H1 (cell line): ENCODE measurements around the gene SUGP1. TPM values are rescaled to one million over a fixed set of nuclear protein-coding genes. Genes with fewer than 3 reads are reported as not detected.
A peak's percentile ranks its signal among the peaks of the same experiment; 100 is the strongest.

Experiments used
- CTCF ChIA-PET: fragments of 300-600 bp; sonication (Branson Sonifier 250); formaldehyde crosslinking; loops from one replicate; lab custom pipeline; 2021; ENCODE audit not compliant: partially characterized antibody; lab: Charles Lee
- POLR2A ChIA-PET: fragments of 300-600 bp; sonication (Branson Sonifier 250); formaldehyde crosslinking; loops from one replicate; lab custom pipeline; 2021; ENCODE audit warnings: inconsistent platforms; ENCODE audit not compliant: partially characterized antibody; lab: Charles Lee
- DNase-seq, 2 experiments: peaks; one replicate each; pipeline versions ENCODE4 v3.0.0 to v3.0.0-alpha.2; 2010 to 2022; ENCODE audit warnings: low spot score in 2 of 2, low read depth in 1 of 2, mixed read lengths in 1 of 2
- FAIRE-seq: peaks from 2 replicates; lab custom pipeline; 2011; peaks lifted over from hg19 to GRCh38; lab: Jason Lieb, UNC
- H2AFZ ChIP-seq: 2 replicates; pipeline ENCODE4 v1.8.1; 2012; ENCODE audit warnings: low read length, inconsistent platforms
- H2AK5ac ChIP-seq: 2 replicates; pipeline ENCODE4 v1.6.1; 2013; ENCODE audit warnings: low read depth, low read length
- H2BK120ac ChIP-seq: replicated peaks from 2 replicates; pipeline ENCODE3; 2013; ENCODE audit warnings: low read depth, low read length, inconsistent platforms
- H2BK12ac ChIP-seq: 2 replicates; pipeline ENCODE4 v1.6.1; 2013; ENCODE audit warnings: low read depth, low read length
- H2BK15ac ChIP-seq: 2 replicates; pipeline ENCODE4 v1.6.1; 2013; ENCODE audit warnings: low read length
- H2BK20ac ChIP-seq: 2 replicates; pipeline ENCODE4 v1.6.1; 2013; ENCODE audit warnings: low read length
- H2BK5ac ChIP-seq: 2 replicates; pipeline ENCODE4 v1.6.1; 2013; ENCODE audit warnings: low read depth, low read length
- H3K14ac ChIP-seq: 2 replicates; pipeline ENCODE4 v1.6.1; 2013; ENCODE audit warnings: inconsistent platforms; ENCODE audit not compliant: insufficient read length
- H3K18ac ChIP-seq: 2 replicates; pipeline ENCODE4 v1.6.1; 2013; ENCODE audit warnings: low read length; ENCODE audit errors: extremely low read depth
- H3K23ac ChIP-seq: 2 replicates; pipeline ENCODE4 v1.6.1; 2013; ENCODE audit warnings: inconsistent platforms; ENCODE audit not compliant: insufficient read length
- H3K23me2 ChIP-seq: 2 replicates; pipeline ENCODE4 v1.6.1; 2013; ENCODE audit warnings: low read depth, low read length
- H3K27ac ChIP-seq: 2 replicates; pipeline ENCODE4 v1.6.1; 2011; ENCODE audit warnings: low read depth, low read length, inconsistent platforms
- H3K27me3 ChIP-seq, 4 experiments: replicated peaks in 1 of 4; 1 replicate in 1 of 4; 2 replicates in 3 of 4; pipeline versions ENCODE4 v1.6.1 to v1.8.1; 2011 to 2013; ENCODE audit warnings: low read length in 3 of 4, mild to moderate bottlenecking in 3 of 4, inconsistent platforms in 2 of 4, mixed read lengths in 2 of 4, moderate library complexity in 1 of 4; ENCODE audit not compliant: control insufficient read depth in 3 of 4, insufficient read depth in 3 of 4; ENCODE audit errors: extremely low read depth in 1 of 4
- H3K36me3 ChIP-seq, 4 experiments: 2 replicates each; pipeline versions ENCODE4 v1.6.1 to v1.8.1; 2011 to 2013; ENCODE audit warnings: mild to moderate bottlenecking in 4 of 4, low read length in 3 of 4, moderate library complexity in 2 of 4, control low read depth in 1 of 4, inconsistent platforms in 1 of 4; ENCODE audit not compliant: insufficient read depth in 4 of 4, control insufficient read depth in 2 of 4
- H3K4ac ChIP-seq: replicated peaks from 2 replicates; pipeline ENCODE3; 2013; ENCODE audit warnings: low read length, low read depth, mixed read lengths, inconsistent platforms; ENCODE audit not compliant: insufficient read length
- H3K4me1 ChIP-seq, 4 experiments: replicated peaks in 1 of 4; 1 replicate in 1 of 4; 2 replicates in 3 of 4; pipeline versions ENCODE4 v1.6.1 to v1.8.1; 2011 to 2013; ENCODE audit warnings: low read length in 3 of 4, inconsistent platforms in 2 of 4, mixed read lengths in 1 of 4; ENCODE audit not compliant: insufficient read depth in 4 of 4, control insufficient read depth in 3 of 4
- H3K4me2 ChIP-seq, 2 experiments: 2 replicates each; pipeline versions ENCODE4 v1.6.1 to v1.8.1; 2011 to 2013; ENCODE audit warnings: low read depth in 2 of 2, low read length in 2 of 2, control low read depth in 1 of 2, inconsistent platforms in 1 of 2, mild to moderate bottlenecking in 1 of 2; ENCODE audit not compliant: insufficient read depth in 1 of 2
- H3K4me3 ChIP-seq, 4 experiments: fragments of 200-600, 300-600 bp in 1 of 4; sonication (generic), shearing (Covaris generic), sonication (Bioruptor Twin) in 1 of 4; 2 replicates each; pipeline versions ENCODE4 v1.5.1 to v1.8.1; 2011 to 2016; ENCODE audit warnings: low read length in 4 of 4, low read depth in 3 of 4, control low read depth in 2 of 4, inconsistent platforms in 2 of 4, mild to moderate bottlenecking in 2 of 4, mixed read lengths in 1 of 4, moderate library complexity in 1 of 4; ENCODE audit not compliant: insufficient read depth in 2 of 4; ENCODE audit errors: extremely low read depth in 1 of 4
- H3K56ac ChIP-seq: replicated peaks from 2 replicates; pipeline ENCODE3; 2013; ENCODE audit warnings: low read depth, mild to moderate bottlenecking, mixed read lengths, low read length, inconsistent platforms; ENCODE audit not compliant: insufficient read length
- H3K79me1 ChIP-seq: 2 replicates; pipeline ENCODE4 v1.6.1; 2013; ENCODE audit warnings: low read depth, low read length, control low read depth
- H3K79me2 ChIP-seq, 2 experiments: 2 replicates each; pipeline versions ENCODE4 v1.6.1 to v1.8.1; 2012 to 2013; ENCODE audit warnings: low read length in 2 of 2, mild to moderate bottlenecking in 2 of 2, inconsistent platforms in 1 of 2; ENCODE audit not compliant: insufficient read depth in 2 of 2, control insufficient read depth in 1 of 2
- H3K9ac ChIP-seq, 4 experiments: replicated peaks in 1 of 4; 1 replicate in 1 of 4; 2 replicates in 3 of 4; pipeline versions ENCODE4 v1.6.1 to v1.8.1; 2011 to 2013; ENCODE audit warnings: low read depth in 3 of 4, low read length in 3 of 4, control low read depth in 2 of 4, mild to moderate bottlenecking in 2 of 4, moderate library complexity in 2 of 4, inconsistent platforms in 1 of 4; ENCODE audit errors: extremely low read depth in 1 of 4
- H3K9me3 ChIP-seq, 2 experiments: 2 replicates each; pipeline versions ENCODE4 v1.6.1 to v1.8.1; 2012 to 2013; ENCODE audit warnings: mild to moderate bottlenecking in 2 of 2, moderate library complexity in 2 of 2, control low read depth in 1 of 2, inconsistent platforms in 1 of 2, low read depth in 1 of 2, low read length in 1 of 2, mixed read lengths in 1 of 2; ENCODE audit not compliant: insufficient read depth in 2 of 2
- H4K20me1 ChIP-seq, 2 experiments: replicated peaks in 1 of 2; 2 replicates each; pipeline versions ENCODE3 to v1.8.1; 2011 to 2013; ENCODE audit warnings: inconsistent platforms in 2 of 2, low read length in 2 of 2, mild to moderate bottlenecking in 1 of 2; ENCODE audit not compliant: insufficient read depth in 2 of 2, control insufficient read depth in 1 of 2
- H4K5ac ChIP-seq: 2 replicates; pipeline ENCODE4 v1.6.1; 2013; ENCODE audit warnings: low read length, low read depth, mixed read lengths, inconsistent platforms; ENCODE audit not compliant: insufficient read length
- H4K8ac ChIP-seq: 2 replicates; pipeline ENCODE4 v1.8.0; 2013; ENCODE audit warnings: mild to moderate bottlenecking, moderate library complexity, low read length, inconsistent platforms; ENCODE audit not compliant: insufficient read depth; ENCODE audit errors: extremely low read depth
- H4K91ac ChIP-seq: replicated peaks from 2 replicates; pipeline ENCODE3; 2013; ENCODE audit warnings: low read length, mixed read lengths, inconsistent platforms; ENCODE audit not compliant: insufficient read length
- CHD2 ChIP-seq: IDR thresholded peaks from 2 replicates; pipeline ENCODE4 v1.6.1; 2012; ENCODE audit warnings: low read length, improper control_type of control experiment
- EGR1 ChIP-seq: IDR thresholded peaks from 2 replicates; pipeline ENCODE4 v1.6.1; 2011; ENCODE audit warnings: low read depth, low read length, borderline replicate concordance
- FOSL1 ChIP-seq: IDR thresholded peaks from 2 replicates; pipeline ENCODE4 v1.6.1; 2011; ENCODE audit warnings: mild to moderate bottlenecking, low read depth, low read length, moderate library complexity; ENCODE audit not compliant: insufficient read depth
- KDM1A ChIP-seq: fragments of 200-600, 300-600 bp; sonication (generic); IDR thresholded peaks from 2 replicates; pipeline ENCODE4 v1.7.1; 2016; ENCODE audit warnings: mild to moderate bottlenecking, low read length, borderline replicate concordance
- MAX ChIP-seq: IDR thresholded peaks from 2 replicates; pipeline ENCODE4 v1.6.1; 2012; ENCODE audit warnings: inconsistent platforms
- SIN3A ChIP-seq, 2 experiments: IDR thresholded peaks in 1 of 2; conservative IDR thresholded peaks in 1 of 2; 2 replicates each; pipeline ENCODE4 v1.6.1; 2011 to 2012; ENCODE audit warnings: low read length in 2 of 2, improper control_type of control experiment in 1 of 2, low read depth in 1 of 2, mild to moderate bottlenecking in 1 of 2
- SIX5 ChIP-seq: IDR thresholded peaks from 2 replicates; pipeline ENCODE4 v1.6.1; 2011; ENCODE audit warnings: mild to moderate bottlenecking, low read depth, low read length
- WGBS, 2 experiments: shearing (Covaris generic) in 1 of 2; methylation state at CpG; one replicate each; pipeline versions ENCODE4 v1.1.6 to v1.1.7; 2013 to 2015; ENCODE audit warnings: low lambda C conversion rate in 2 of 2, mixed read lengths in 2 of 2, inconsistent platforms in 1 of 2, low coverage in 1 of 2, missing lambda C conversion rate in 1 of 2; ENCODE audit not compliant: insufficient replicate concordance in 2 of 2, insufficient coverage in 1 of 2, insufficient read length in 1 of 2; ENCODE audit errors: extremely low coverage in 1 of 2, missing lambda C conversion rate in 1 of 2; 5-methylcytosine and 5-hydroxymethylcytosine counted together
- long read RNA-seq, 2 experiments: library from RNA in 1 of 2; library from capped mRNA in 1 of 2; stranded (forward); transcript quantifications; one replicate each; pipeline ENCODE4 v2.0.0, GENCODE V29; 2021; ENCODE audit warnings: inconsistent platforms in 1 of 2
- polyA minus RNA-seq, 3 experiments: library from RNA; depleted of rRNA, polyadenylated mRNA; stranded (reverse); fragments of >200 nt; gene quantifications; 1 replicate in 2 of 3; 2 replicates in 1 of 3; pipeline ENCODE4 v1.2.3, GENCODE V29; 2011
- polyA plus RNA-seq, 7 experiments: library from polyadenylated mRNA; depleted of rRNA in 3 of 7; stranded (reverse) in 5 of 7; unstranded in 2 of 7; fragments of >200 nt in 5 of 7; fragments of 200-250 nt in 2 of 7; gene quantifications; 1 replicate in 5 of 7; 2 replicates in 1 of 7; 4 replicates in 1 of 7; pipeline versions ENCODE4 v1.2.1 to v1.2.3, GENCODE V29; 2011 to 2013; ENCODE audit warnings: missing spikeins in 2 of 7, mixed read lengths in 2 of 7
- total RNA-seq: library from RNA; stranded (reverse); fragmentation: NEBNext Ultra II Directional; extraction: Animal tissue kit (Norgen Biotek cat#: 25700); gene quantifications from 2 replicates; pipeline ENCODE4 v1.2.1, GENCODE V29; 2021

SUGP1 gene
- total RNA-seq (65.2 and 70.5 TPM in 2 replicates), polyA plus RNA-seq (2011; rRNA removed) (38.5 and 56.6 TPM in 2 replicates), polyA minus RNA-seq (2011; rRNA and poly(A)+ RNA removed) (30.0 and 32.8 TPM in 2 replicates)
- polyA plus RNA-seq (2011; cell fraction: cytosol; rRNA removed) = 66.9 TPM
- 143 TPM for polyA plus RNA-seq (2011; cell fraction: nucleus; rRNA removed)
- 70.0 to 90.1 TPM (median 81.2 TPM) in 4 replicates for polyA plus RNA-seq (2012, experiment 1 of 2)
- polyA plus RNA-seq (2012, experiment 2 of 2) = 41.7 TPM
- polyA plus RNA-seq (2013, experiment 1 of 2) = 66.1 TPM
- polyA plus RNA-seq (2013, experiment 2 of 2) = 58.2 TPM
- 30.8 TPM for polyA minus RNA-seq (2011; cell fraction: cytosol; rRNA and poly(A)+ RNA removed)
- polyA minus RNA-seq (2011; cell fraction: nucleus; rRNA and poly(A)+ RNA removed) = 44.9 TPM
- long read RNA-seq, experiment 1, partial matches to known transcripts = 7 of 11 reads
- long read RNA-seq, experiment 1, other reads (novel, unspliced or antisense) = 3 of 11 reads
- long read RNA-seq, experiment 2, transcript SUGP1-201 (14 exons, 2,423 nt) = major isoform, 15 of 19 reads
- long read RNA-seq, experiment 2, partial matches to known transcripts = 3 of 19 reads
- long read RNA-seq, experiment 2, other reads (novel, unspliced or antisense) = 1 of 19 reads

GRCh38 chr19:19320361-19321140, at the start of gene SUGP1, which contains the start of gene MAU2:
TSS of gene SUGP1 (minus strand) at chr19:19320509. CDS start at chr19:19320496, 13 bp downstream.
TSS of gene MAU2 (plus strand) at chr19:19320829. CDS start at chr19:19320860, 31 bp downstream.
- ChIA-PET POLR2A (interaction anchor here (0.7 to 2.6 kb wide), 10 partner anchors 9 to 155 kb away, joined by 3 to 7 read pairs (median 3); partner anchors contain the start of gene TM6SF2), CTCF (interaction anchor here (0.8 to 3.1 kb wide), 4 partner anchors 10 to 858 kb away, joined by 3 to 17 read pairs (median 4); no protein-coding TSS in a partner anchor)
- Histone ChIP-seq H3K23ac (no peak within 1 kb of the TSS), H2BK20ac (0 out of 2 replicates have a peak within 1 kb of the TSS, but pooled peaks have one; percentile 5), H4K20me1 (peaks cover under 1 to 5% of the 10 kb centered on the region in 2 experiments), H4K91ac (peak within 1 kb of the TSS; percentile 98), H3K36me3 (peaks cover 3 to 30% (median 11%) of the 10 kb centered on the region in 4 experiments; a peak in 6 of 8 replicates), H3K9ac (peak within 1 kb of the TSS; percentile 95 to 99 (median 98)), H2BK120ac (peak within 1 kb of the TSS; percentile 97), H3K27me3 (no peaks in the 10 kb centered on the region), H3K23me2 (peaks cover 7% of the 10 kb centered on the region; the same call in 1 of the 2 replicates), H3K79me1 (peaks cover 3% of the 10 kb centered on the region), H2BK12ac (peak within 1 kb of the TSS; percentile 75; the same call in 1 of the 2 replicates), H4K8ac (peak within 1 kb of the TSS; percentile 100; the same call in 1 of the 2 replicates), H3K79me2 (peaks cover 3 to 67% of the 10 kb centered on the region in 2 experiments; a peak in 3 of 4 replicates), H2AFZ (peak within 1 kb of the TSS; percentile 97), H2BK5ac (peak within 1 kb of the TSS; percentile 99), H3K9me3 (no peaks in the 10 kb centered on the region), H3K27ac (peak within 1 kb of the TSS; percentile 98), H3K18ac (peak within 1 kb of the TSS; percentile 99), H3K56ac (peak within 1 kb of the TSS; percentile 97), H4K5ac (peak within 1 kb of the TSS; percentile 99), H3K4me1 (peaks cover 0 to 5% (median 4%) of the 10 kb centered on the region in 4 experiments; a peak in 3 of 7 replicates), H2AK5ac (peak within 1 kb of the TSS; percentile 24; the same call in 1 of the 2 replicates), H3K14ac (no peak within 1 kb of the TSS), H2BK15ac (no peak within 1 kb of the TSS), H3K4me2 (peak within 1 kb of the TSS; percentile 85 to 86), H3K4me3 (peak within 1 kb of the TSS; percentile 79 to 96 (median 88)), H3K4ac (no peak within 1 kb of the TSS)
- WGBS, 2 experiments = 1% methylated on average over 66 of the region's 67 CpGs; no CpG with 5 or more reads in 1 of the 2 experiments
- peak; percentile 73 to 89 for DNase-seq
- no peak for FAIRE-seq
- 0 out of 2 replicates have a peak, but pooled peaks have one; percentile 24 for TF ChIP-seq FOSL1
- peak in 1 of 2 experiments; percentile 55; a peak in 1 of 4 replicates for TF ChIP-seq SIN3A (conservative IDR thresholded peaks at IDR 0.05 in 1 of 2, IDR thresholded peaks at IDR 0.05 in 1 of 2; ENCODE audit: low read depth in 1 of 2, low read length in 2 of 2)
- no peak for TF ChIP-seq EGR1
- peak; percentile 80 for TF ChIP-seq SIX5
- peak; percentile 64 for TF ChIP-seq MAX
- TF ChIP-seq CHD2 = peak; percentile 99
- TF ChIP-seq KDM1A = no peak
